ENCODE measurements around the gene DUSP11.
"Not testable (repeated sequence)": the region's sequence is repeated elsewhere in the genome, so short reads cannot be mapped to it uniquely, and the experiment has no call there.

DUSP11 gene

GRCh38 chr2:73770725-73771124, 9.2 kb downstream of the DUSP11 start:
- no peak for DNase-seq

GRCh38 chr2:73766994-73767393, 12.9 kb downstream of the DUSP11 start:
- DNase-seq = no peak

- no peak for DNase-seq
These were observed 13.6 kb downstream of the DUSP11 start for GRCh38 chr2:73766349-73766748.

- no peak for DNase-seq
These were observed 15.0 kb downstream of the DUSP11 start for GRCh38 chr2:73764945-73765344.

GRCh38 chr2:73762571-73762970, 17.3 kb downstream of the DUSP11 start:
- DNase-seq = no peak

- no peak for DNase-seq
These were observed 20.0 kb downstream of the DUSP11 start for GRCh38 chr2:73759904-73760303.

- DNase-seq = no peak
These were observed 20.6 kb downstream of the DUSP11 start for GRCh38 chr2:73759285-73759764.

- DNase-seq = not testable (repeated sequence)
These were observed 25.6 kb downstream of the DUSP11 start for GRCh38 chr2:73754332-73754731.

- DNase-seq = no peak
These were observed 30.6 kb downstream of the DUSP11 start for GRCh38 chr2:73749314-73749713.

- no peak for DNase-seq
These were observed 33.1 kb downstream of the DUSP11 start for GRCh38 chr2:73746877-73747208.

GRCh38 chr2:73746015-73746876, 33.7 kb downstream of the DUSP11 start:
- DNase-seq = no peak

- no peak for DNase-seq
These were observed 39.1 kb downstream of the DUSP11 start for GRCh38 chr2:73740767-73741166.

GRCh38 chr2:73739101-73739500, 40.8 kb downstream of the DUSP11 start:
- DNase-seq = no peak

GRCh38 chr2:73736855-73737779, 42.8 kb downstream of the DUSP11 start, which contains the start of gene TPRKB:
TSS of gene TPRKB (minus strand) at chr2:73737345. CDS start at chr2:73734569, 2,776 bp downstream.
- peak; percentile 99 for DNase-seq

- DNase-seq = no peak
These were observed 43.5 kb downstream of the DUSP11 start for GRCh38 chr2:73736378-73736777.

GRCh38 chr2:73730810-73731209, 49.1 kb downstream of the DUSP11 start:
- no peak for DNase-seq

GRCh38 chr2:73728711-73729110, 51.2 kb downstream of the DUSP11 start:
- no peak for DNase-seq

GRCh38 chr2:73728043-73728442, 51.9 kb downstream of the DUSP11 start:
- no peak for DNase-seq

GRCh38 chr2:73726657-73727056, 53.2 kb downstream of the DUSP11 start:
- not testable (repeated sequence) for DNase-seq

GRCh38 chr2:73718851-73719621, 60.9 kb downstream of the DUSP11 start:
- DNase-seq = no peak

GRCh38 chr2:73718421-73718820, 61.5 kb downstream of the DUSP11 start:
- no peak for DNase-seq

- DNase-seq = not testable (repeated sequence)
These were observed 62.2 kb downstream of the DUSP11 start for GRCh38 chr2:73717695-73718094.

- DNase-seq = no peak
These were observed 62.7 kb downstream of the DUSP11 start for GRCh38 chr2:73717251-73717606.
